SK-MEL-5 (cell line): Measurements from ENCODE around the gene A2ML1. TPM values are rescaled to one million over a fixed set of nuclear protein-coding genes. Genes with fewer than 3 reads are reported as not detected.
A peak's percentile ranks its signal among the peaks of the same experiment; 100 is the strongest.
"Not testable (repeated sequence)": the region's sequence is repeated elsewhere in the genome, so short reads cannot be mapped to it uniquely, and the experiment has no call there.

Experiments used
- DNase-seq: peaks from one replicate; pipeline ENCODE4 v3.0.0-alpha.2; 2016; ENCODE audit warnings: low read depth, low spot score
- in situ Hi-C: cut with HindIII; loops from 2 replicates; pipeline ENCODE4 v1.10.0; 2016; ENCODE audit warnings: low sequenced_read_pairs, high pct_unique_total_duplicates, low pct_unique_long_range_greater_than_20kb
- total RNA-seq: library from RNA; depleted of rRNA; stranded (reverse); fragments of >200 nt; shearing (Covaris generic); gene quantifications from 2 replicates; pipeline ENCODE4 v1.2.3, GENCODE V29; 2014

Gene A2ML1
- total RNA-seq, 1 experiment from 2014 or later, result 0.32 TPM

DNA sequence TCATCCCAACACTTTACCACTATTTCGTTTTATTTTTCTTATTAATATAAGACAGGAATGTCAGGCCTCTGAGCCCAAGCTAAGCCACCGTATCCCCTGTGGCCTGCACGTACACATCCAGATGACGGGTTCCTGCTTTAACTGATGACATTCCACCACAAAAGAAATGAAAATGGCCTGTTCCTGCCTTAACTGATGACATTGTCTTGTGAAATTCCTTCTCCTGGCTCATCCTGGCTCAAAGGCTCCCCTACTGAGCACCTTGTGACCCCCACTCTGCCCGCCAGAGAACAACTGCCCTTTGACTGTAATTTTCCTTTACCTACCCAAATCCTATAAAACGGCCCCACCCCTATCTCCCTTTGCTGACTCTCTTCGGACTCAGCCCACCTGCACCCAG is 12.3 kb upstream of the A2ML1 start:
- DNase-seq, in situ Hi-C loops: not testable (repeated sequence)

DNA sequence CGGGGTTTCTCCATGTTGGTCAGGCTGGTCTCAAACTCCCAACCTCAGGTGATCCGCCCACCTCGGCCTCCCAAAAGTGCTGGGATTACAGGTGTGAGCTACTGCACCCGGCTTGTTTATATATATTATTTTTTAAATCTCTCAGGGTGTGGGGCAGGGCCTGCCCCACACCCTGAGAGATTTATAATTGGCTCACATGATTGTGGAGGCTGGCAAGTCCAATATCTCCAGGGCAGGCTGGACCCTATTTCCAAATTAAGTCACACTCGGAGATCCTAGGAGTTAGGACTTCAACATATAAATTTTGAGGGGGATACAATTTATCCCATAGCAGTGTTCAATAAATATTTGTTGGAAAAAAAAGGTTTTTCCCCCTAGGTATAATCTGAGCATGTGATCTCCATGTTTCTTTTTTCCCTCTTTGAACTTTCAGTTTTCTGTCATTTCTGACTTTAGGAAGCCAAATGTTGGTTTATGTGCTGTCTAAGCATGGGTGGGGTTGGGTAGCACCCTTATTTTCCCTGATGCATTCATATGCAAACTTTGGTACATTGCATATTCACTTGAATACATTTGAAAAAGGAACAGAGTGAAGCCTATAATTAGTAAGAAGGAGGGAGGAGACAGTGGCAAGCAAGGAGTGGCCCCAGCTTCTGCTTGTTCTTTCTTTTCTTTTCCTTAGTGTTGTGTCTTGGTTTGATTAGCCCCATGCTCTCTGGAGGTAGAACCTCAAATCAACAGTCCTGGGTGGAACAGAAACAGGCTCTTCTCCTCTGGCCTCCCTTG is 8.7 kb upstream of the A2ML1 start:
- in situ Hi-C loops, result no loop called here

DNA sequence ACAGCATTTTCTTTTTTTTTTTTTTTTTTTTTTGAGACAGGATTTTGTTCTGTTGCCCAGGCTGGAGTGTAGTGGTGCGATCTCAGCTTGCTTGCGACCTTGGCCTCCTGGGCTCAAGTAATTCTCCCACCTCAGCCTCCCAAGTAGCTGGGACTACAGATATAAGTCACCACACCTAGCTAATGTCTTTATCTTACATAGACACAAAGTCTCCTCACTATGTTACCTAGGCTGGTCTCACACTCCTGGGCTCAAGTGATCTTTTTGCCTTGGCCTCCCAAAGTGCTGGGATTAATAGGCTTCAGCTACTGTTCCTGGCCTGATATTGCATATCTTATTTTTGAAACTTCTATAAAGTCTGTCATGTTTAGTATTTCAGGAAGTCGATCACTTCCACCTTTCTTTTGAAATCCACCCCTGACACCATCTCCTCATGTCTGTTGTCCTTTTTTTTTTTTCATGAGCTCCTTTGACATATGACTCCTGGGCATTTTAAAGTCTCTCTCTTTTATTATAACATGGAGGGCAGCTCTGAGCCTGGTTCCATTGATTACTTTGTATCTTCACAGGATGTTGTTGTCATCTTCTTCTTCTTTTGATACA is 5.9 kb upstream of the A2ML1 start:
- in situ Hi-C loops, result no loop called here
- DNase-seq, result no peak

More for the DNA sequence above, 8.7 kb upstream of the A2ML1 start:
- no peak for DNase-seq

DNA sequence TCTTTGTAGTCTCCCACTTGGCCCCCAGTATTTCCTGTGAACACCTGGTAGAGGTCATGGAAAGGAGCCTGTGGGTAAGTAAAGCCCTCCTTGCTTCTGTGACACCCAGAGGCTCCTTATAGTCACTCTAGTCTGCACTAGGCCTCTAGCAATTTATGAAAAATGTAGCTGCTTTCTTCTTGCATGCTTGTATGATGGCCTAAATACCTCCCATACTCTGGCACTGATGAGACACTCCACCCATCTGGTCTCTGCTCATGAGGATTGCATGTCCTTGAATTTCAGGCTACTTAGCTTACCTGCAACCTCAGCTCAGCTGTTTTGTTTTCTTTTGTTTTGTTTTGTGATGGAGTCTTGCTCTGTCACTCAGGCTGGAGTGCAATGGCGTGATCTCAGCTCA is 4.6 kb upstream of the A2ML1 start:
- in situ Hi-C loops, result no loop called here
- no peak for DNase-seq

DNA sequence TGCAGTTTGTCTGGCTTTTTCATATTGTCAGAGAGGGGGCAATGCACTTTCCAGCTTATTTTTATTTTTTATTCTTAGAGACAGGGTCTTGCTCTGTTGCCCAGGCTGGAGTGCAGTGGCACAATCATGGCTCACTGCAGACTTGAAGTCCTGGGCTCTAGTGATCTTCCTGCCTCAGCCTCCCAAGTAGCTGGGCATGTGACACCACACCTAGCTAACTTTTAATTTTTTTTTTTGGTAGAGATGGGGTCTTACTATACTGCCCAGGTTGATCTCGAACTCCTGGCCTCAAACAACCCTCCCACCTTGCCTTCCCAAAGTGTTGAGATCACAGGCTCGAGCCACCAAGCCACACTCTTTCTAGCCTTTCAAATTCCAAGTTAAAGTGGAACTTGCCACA is 3.9 kb upstream of the A2ML1 start:
- in situ Hi-C loops, result no loop called here
- no peak for DNase-seq

DNA sequence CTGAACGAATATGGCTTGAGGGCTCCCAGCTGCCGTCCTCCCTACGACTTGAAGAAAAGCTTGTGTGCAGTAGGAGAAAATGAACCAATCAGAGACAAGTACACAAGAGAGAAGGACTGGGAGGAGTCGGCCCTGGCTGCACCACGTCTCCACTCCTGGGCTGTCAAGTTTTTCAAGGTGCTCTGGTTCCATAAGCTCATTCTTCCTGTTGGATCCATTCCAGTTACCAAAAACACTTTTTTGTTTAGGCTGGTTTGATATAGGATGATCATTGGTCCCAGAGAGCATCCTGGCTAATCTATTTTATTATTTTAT is 2.8 kb upstream of the A2ML1 start:
- in situ Hi-C loops, result no loop called here
- DNase-seq, result no peak

DNA sequence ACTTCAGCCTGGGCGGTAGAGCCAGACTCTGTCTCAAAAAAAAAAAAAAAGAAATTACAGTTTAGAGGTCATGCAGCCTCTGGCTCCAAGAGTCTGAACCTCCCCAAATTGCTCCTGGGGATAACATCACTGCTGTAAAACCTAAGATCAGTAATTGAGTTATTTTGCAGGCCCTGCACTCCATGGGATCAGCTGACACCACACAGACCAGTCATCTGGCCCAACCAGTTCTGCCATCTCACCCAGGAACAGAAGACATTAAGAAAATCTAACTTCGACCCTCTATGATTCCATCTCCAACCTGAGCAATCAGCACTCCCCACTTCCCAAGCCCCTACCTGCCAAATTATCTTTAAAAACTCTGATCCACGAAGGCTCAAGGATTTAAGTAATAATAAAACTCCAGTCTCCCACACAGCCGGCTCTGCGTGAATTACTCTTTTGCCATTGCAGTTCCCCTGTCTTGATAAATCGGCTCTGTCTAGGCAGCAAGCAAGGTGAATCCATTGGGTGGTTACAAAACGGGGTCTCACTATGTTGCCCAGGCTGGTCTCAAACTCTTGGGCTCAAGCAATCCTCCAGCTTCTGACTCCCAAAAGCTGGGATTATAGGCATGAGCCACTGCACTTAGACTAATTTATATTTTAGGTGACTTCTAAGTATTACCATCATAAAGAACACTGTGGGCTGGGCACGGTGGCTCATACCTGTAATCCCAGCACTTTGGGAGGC is 1.6 kb upstream of the A2ML1 start:
- in situ Hi-C loops, DNase-seq: not testable (repeated sequence)

DNA sequence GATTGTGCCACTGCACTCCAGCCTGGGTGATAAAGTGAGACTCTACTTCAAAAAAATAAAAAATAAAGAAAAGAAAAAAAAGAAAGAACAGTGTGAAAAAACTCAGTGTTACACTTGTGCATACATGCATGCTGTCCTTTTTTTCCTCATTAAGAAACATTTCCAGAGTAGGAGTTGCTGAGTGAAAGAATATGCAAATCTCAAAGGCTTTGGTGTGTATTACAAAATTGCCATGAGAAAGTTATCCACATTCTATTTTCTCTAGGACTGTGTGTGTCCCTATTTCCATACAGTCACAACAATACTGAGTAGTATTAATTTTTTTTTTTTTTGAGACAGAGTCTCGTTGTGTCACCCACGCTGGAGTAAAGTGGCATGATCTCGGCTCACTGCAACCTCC is 830 bp upstream of the A2ML1 start:
- in situ Hi-C loops, result no loop called here
- no peak for DNase-seq

DNA sequence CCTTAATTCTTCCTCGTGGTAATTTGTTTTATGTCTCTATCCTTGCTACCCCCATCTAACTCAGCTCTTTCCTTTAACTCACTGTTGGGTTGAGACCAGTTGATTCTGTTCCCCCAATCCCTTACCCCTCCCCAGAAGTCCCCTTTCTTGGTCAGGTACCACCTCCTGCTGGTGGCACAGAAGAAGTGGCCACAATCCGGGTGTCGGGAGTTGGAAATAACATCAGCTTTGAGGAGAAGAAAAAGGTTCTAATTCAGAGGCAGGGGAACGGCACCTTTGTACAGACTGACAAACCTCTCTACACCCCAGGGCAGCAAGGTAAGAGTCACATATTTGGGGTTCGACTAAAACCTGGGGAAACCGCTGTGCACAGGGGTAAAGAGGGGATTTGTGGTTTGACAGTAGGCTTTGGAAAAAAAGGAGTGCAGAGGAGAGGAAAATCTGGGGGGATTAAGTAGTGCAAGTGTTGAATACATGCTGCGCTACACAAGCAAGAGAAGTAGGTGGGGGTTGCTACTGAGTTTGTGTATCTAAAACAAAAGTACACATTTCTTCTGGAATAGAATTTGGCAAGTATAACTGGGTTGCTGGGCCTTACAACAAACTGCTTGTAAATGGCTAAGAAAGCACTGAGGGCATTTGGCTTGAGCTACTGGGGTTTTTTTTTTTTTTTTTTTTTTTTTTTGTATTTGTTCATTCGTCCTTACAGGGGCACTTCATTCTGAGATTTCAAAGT is 1.3 kb downstream of the A2ML1 start:
- peak; percentile 79 for DNase-seq
- in situ Hi-C loops, result no loop called here

DNA sequence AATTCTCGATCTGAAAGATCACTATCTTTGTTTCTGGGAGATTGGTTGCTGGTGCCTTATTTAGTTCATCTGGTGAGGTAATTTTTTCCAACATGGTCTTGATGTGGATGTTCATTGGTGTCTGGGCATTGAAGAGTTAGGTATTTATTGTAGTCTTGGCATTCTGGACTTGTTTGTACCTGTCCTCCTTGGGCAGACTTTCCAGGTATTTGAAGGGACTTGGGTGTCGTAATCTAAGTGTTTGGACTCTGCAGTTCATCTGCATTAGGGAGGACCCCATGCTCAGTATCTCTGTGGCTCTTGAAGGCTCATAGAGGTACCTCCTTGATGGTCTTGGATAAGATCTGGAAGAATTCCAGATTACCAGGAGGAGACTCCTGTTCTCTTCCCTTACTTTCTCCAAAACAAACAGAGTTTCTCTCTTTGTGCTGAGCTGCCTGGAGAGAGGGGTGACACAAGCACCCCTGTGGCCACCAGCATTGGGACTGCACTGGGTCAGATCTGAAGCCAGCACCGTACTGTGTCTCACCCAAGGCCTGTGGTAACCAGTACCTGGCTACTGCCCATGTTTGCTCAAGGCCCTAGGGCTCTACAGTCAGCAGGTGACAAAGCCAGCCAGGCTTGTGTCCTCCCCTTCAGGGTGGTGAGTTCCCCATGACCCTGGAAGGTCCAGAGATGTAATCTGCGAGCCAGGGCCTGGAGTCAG is 5.3 kb downstream of the A2ML1 start:
- in situ Hi-C loops, result no loop called here
- DNase-seq, result no peak

DNA sequence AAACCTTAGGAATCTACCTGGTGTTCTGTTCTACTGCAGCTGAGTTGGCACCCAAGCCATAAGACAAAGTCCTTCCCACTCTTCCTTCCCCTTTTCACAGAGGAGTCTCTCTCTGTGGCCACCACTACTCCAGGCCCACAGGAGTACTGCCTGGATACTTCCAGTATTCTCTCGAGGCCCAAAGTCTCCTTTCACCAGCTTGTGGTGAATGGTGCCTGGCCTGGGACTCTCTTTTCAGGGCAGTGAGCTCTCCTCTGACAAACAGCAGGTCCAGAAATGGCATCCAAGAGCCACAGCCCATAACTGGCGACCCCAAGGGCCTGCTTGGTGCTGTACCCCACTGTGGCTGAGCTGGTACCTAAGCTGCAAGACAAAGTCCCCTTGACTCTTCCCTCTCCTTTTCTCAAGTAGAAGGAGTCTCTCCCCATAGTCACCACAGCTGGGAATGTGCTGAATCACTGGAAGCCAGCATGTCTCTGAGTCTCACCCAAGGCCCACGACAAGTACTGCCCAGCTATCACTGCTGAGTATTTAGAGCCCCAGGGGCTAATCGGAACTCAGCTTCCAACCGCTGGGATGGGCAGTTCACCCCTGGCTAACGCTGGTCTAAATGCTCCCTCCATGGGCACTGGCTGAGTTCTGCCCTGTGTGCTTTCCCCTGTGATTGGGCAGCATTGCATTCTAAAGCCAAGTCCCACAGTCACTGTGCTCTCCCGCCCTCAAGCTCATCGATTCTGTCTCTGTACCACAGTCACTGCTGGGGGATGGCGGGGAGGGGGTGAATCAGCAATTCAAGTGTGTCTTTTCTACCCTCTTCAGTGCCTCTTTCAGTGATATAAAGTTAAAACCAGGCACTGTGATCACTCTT is 6.1 kb downstream of the A2ML1 start:
- in situ Hi-C loops, result no loop called here
- DNase-seq, result no peak

DNA sequence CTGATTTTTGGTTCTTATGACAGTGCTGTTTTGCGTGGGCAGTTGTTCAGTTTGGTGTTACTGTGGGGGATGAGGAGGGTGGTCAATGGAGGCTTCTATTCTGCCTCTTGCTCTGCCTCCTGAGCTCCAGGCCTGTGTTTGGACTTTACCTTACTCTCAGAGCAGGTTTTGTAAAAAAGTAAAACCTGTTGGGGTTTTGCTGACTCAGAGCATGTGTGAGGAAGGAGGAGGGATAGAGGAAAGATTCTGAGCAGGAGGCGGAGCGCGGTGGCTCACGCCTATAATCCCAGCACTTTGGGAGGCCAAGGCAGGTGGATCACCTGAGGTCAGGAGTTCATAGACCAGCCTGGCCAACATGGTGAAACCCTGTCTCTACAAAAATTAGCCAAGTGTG is 6.7 kb downstream of the A2ML1 start:
- in situ Hi-C loops, result no loop called here
- DNase-seq, result no peak

DNA sequence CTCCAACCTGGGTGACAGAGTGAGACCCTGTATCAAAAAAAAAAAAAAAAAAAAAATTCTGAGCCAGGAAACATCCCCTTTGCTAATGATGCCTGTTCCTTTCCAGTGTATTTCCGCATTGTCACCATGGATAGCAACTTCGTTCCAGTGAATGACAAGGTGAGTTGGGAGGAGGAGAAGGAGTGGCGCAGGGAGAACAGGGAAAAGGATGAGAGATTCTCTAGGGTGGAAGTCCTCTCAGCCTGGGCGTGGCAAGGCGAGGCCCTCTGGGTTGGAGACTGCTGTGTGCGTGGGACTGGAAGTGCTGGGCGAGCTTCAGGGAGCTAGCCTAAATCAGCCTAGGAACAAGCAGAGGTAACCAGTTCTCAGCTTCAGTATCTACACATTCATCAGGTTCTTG is 7.2 kb downstream of the A2ML1 start:
- in situ Hi-C loops, result no loop called here

DNA sequence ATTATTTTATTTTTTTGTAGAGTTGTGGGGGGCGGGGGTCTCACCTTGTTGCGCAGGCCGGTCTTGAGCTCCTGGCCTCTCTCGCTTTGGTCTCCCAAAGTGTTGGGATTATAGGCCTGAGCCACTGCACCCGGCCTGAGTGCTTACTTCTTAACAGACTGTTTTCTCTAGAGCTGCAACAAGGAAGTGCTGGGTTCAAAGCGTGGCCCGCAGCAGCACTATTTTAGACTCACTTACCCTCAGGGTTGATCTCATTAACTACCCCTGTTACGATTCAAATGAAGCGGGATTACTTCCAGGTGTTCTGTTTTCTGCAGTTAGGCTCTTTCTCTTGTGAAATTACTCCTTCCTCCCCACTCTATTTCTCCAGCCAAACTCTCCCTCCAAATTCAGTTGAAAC is 8.7 kb downstream of the A2ML1 start:
- in situ Hi-C loops, result no loop called here
- no peak for DNase-seq

More for the DNA sequence above, 7.2 kb downstream of the A2ML1 start:
- DNase-seq, result no peak

DNA sequence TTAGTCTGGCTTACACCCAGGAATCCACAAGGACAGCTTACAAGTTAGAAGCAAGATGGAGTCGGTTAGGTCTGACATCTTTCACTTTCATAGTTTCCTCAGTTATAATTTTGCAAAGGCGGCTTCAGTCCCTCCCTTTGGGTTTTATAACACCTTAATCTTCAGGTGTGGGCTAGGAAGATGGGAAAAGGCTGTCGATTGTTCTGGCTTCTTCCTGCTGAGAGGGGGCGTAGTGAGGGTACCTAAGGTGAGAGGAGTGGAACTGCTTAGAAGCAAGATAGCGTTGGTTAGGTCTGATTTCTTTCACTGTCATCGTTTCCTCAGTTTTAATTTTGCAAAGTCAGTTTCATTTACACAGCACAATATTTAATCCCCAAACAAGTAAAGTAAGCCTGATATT is 10.1 kb downstream of the A2ML1 start:
- in situ Hi-C loops, result no loop called here
- DNase-seq, result no peak

DNA sequence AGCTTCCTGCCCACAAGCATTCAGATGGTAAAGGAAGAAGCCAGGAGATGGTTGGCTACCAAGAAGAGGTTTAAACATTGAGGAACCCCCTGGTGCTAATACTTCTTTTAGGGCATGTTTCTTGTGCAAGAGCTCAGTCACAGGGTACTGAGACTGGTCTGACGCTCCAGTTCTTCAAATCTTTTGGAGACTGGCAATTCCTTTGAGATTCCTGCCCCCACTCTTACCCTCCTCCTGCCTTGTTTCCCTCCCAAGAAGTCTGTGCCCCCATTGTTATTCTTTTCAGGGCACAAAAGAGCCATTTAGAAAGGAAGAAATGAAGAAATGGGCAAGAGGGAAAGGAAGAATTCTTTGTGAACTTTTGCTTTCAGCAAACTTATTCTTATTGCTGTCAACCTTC is 11.8 kb downstream of the A2ML1 start:
- DNase-seq, result peak; percentile 83
- in situ Hi-C loops, result no loop called here

DNA sequence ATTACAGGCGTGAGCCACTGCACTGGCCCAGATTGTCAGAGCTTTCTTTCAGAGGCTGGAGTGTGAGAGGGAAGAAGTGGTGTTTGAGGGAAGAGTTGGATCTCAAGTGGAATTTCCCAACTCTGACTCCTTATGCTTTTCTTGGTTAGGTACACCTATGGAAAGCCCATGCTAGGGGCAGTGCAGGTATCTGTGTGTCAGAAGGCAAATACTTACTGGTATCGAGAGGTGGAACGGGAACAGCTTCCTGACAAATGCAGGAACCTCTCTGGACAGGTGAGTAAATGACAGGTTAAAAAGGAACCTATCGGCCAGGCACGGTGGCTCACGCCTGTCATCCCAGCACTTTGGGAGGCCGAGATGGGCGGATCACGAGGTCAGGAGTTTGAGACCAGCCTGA is 14.9 kb downstream of the A2ML1 start:
- in situ Hi-C loops, result no loop called here

More for the DNA sequence above, 14.9 kb downstream of the A2ML1 start:
- DNase-seq, result no peak
